GM10847 (cell line): ENCODE results near the gene DUOX1.

Experiments used
- POLR2A ChIP-seq: IDR thresholded peaks from 2 replicates; pipeline ENCODE4 v1.6.1; 2011; ENCODE audit not compliant: insufficient read length; ENCODE audit errors: extremely low read depth

The DUOX1 gene

GRCh38 chr15:45182996-45183395 lies 53.2 kb downstream of the DUOX1 start:
- no peak for TF ChIP-seq POLR2A

GRCh38 chr15:45183511-45183910 lies 53.7 kb downstream of the DUOX1 start:
- no peak for TF ChIP-seq POLR2A

GRCh38 chr15:45184562-45185041 lies 54.8 kb downstream of the DUOX1 start:
- TF ChIP-seq POLR2A, result no peak

- TF ChIP-seq POLR2A, result no peak
These were observed 55.4 kb downstream of the DUOX1 start for GRCh38 chr15:45185069-45185779.

- no peak for TF ChIP-seq POLR2A
These were observed 56.3 kb downstream of the DUOX1 start for GRCh38 chr15:45185903-45186770.

- TF ChIP-seq POLR2A, result no peak
These were observed 57.2 kb downstream of the DUOX1 start for GRCh38 chr15:45186771-45187577.

GRCh38 chr15:45187578-45187893 lies 57.7 kb downstream of the DUOX1 start:
- no peak for TF ChIP-seq POLR2A

- no peak for TF ChIP-seq POLR2A
These were observed 58.4 kb downstream of the DUOX1 start, which contains the start of gene SHF for GRCh38 chr15:45187894-45188830. SHF (minus strand) TSS chr15:45187966; CDS start chr15:45187951, 15 bp downstream.

GRCh38 chr15:45197512-45197911 lies 67.7 kb downstream of the DUOX1 start:
- no peak for TF ChIP-seq POLR2A

GRCh38 chr15:45198337-45199135 lies 68.7 kb downstream of the DUOX1 start:
- peak; percentile 76 for TF ChIP-seq POLR2A

- no peak for TF ChIP-seq POLR2A
These were observed 69.5 kb downstream of the DUOX1 start for GRCh38 chr15:45199136-45199810.

- TF ChIP-seq POLR2A, result peak; percentile 73
These were observed 70.4 kb downstream of the DUOX1 start for GRCh38 chr15:45200001-45200798.
